MM.1S (cell line): Measurements from ENCODE around the gene PI4K2A.

Experiments used
- CTCF ChIP-seq: fragments of 300-600 bp; sonication (generic); IDR thresholded peaks from 2 replicates; pipeline ENCODE4 v1.5.1; 2016; ENCODE audit warnings: antibody characterized with exemption, low read length, mixed read lengths
- EZH2 ChIP-seq: fragments of 300-600 bp; sonication (generic); optimal IDR thresholded peaks from 2 replicates; pipeline ENCODE3; 2017; ENCODE audit warnings: low read depth, mild to moderate bottlenecking, antibody characterized with exemption, low read length, mixed read lengths

DNA sequence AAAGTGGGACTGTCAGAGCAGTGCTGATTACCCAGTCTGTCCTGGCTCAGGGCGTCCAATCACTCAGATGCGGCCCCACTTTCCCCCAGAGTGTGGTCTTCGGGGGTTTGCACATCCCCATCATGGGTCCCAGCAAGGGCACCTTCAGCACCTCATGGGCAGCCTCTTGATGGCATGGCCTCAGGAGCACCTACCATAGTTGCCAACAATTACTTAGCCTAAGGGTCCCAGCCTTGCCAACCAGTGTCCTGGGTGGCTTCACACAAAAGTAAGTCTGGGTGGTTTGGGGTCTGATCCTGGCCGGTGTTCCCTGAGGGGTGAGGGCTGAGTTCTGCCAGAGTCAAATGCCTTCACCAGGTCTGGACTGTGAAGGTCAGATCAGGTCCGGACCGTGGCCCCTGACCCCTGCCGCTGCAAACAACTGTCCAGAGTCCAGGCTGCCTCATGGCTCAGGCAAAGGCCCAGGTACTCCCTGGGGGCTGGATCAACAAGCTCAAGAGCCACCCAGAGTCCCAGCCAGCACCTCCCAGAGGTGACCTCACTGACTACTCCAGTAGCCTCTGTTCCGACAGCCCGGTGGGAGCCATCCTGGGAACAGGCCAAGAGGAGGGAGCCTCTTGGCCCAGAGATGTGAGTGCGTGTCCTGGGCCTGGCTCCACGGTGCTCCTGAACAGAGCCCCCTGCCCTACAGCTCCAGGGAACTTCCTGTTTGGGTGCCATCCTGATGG, 66.8 kb downstream of the PI4K2A start:
- TF ChIP-seq EZH2 (no peak), CTCF (no peak)
